HG03521 (cell line): ENCODE results near the gene C4orf50.

ENCODE experiments used
- ATAC-seq: cut with Tn5 transposase; IDR thresholded peaks from one replicate; pipeline ENCODE4 v1.9.1; 2021; ENCODE audit warnings: mild to moderate bottlenecking, moderate library complexity; ENCODE audit not compliant: unreplicated experiment

Gene C4orf50

GRCh38 chr4:5894266-5894665 is 124.0 kb downstream of the C4orf50 start:
- ATAC-seq = no peak

GRCh38 chr4:5893591-5893990 is 124.6 kb downstream of the C4orf50 start:
- ATAC-seq = no peak

GRCh38 chr4:5893004-5893580 is 125.1 kb downstream of the C4orf50 start, which contains the start of gene CRMP1:
CRMP1 (minus strand) TSS chr4:5893086; CDS start chr4:5892969, 117 bp downstream.
- no peak for ATAC-seq

GRCh38 chr4:5892323-5893003 is 125.8 kb downstream of the C4orf50 start:
- ATAC-seq = no peak

- ATAC-seq = no peak
Measured at GRCh38 chr4:5891563-5892322, 126.5 kb downstream of the C4orf50 start.

GRCh38 chr4:5890063-5890727 is 128.0 kb downstream of the C4orf50 start:
- no peak for ATAC-seq

GRCh38 chr4:5889002-5889696 is 129.1 kb downstream of the C4orf50 start:
- ATAC-seq = no peak

- no peak for ATAC-seq
Measured at GRCh38 chr4:5888222-5889001, 129.8 kb downstream of the C4orf50 start.

- ATAC-seq = no peak
Measured at GRCh38 chr4:5887361-5888221, 130.6 kb downstream of the C4orf50 start.

GRCh38 chr4:5887011-5887360 is 131.2 kb downstream of the C4orf50 start:
- ATAC-seq = no peak

- ATAC-seq = no peak
Measured at GRCh38 chr4:5885733-5886132, 132.5 kb downstream of the C4orf50 start.

- ATAC-seq = no peak
Measured at GRCh38 chr4:5884796-5885195, 133.4 kb downstream of the C4orf50 start.

- no peak for ATAC-seq
Measured at GRCh38 chr4:5883916-5884315, 134.3 kb downstream of the C4orf50 start.

GRCh38 chr4:5882947-5883346 is 135.3 kb downstream of the C4orf50 start:
- no peak for ATAC-seq

GRCh38 chr4:5881340-5881739 is 136.9 kb downstream of the C4orf50 start:
- ATAC-seq = no peak

- no peak for ATAC-seq
Measured at GRCh38 chr4:5878359-5878758, 139.9 kb downstream of the C4orf50 start.

GRCh38 chr4:5877392-5877791 is 140.8 kb downstream of the C4orf50 start:
- no peak for ATAC-seq

- no peak for ATAC-seq
Measured at GRCh38 chr4:5874811-5875449, 143.3 kb downstream of the C4orf50 start.

- no peak for ATAC-seq
Measured at GRCh38 chr4:5870701-5871100, 147.5 kb downstream of the C4orf50 start.
